Colonic mucosa (tissue), 4 donors: ENCODE results near the gene SAP30BP. TPM values are rescaled to one million over a fixed set of nuclear protein-coding genes. Genes with fewer than 3 reads are reported as not detected.

ENCODE experiments used
- DNase-seq: peaks from one replicate; pipeline ENCODE4 v3.0.0-alpha.2; 2020
- H3K27ac ChIP-seq: fragments of 200-600 bp; one replicate; pipeline ENCODE4 v1.8.0; 2021
- H3K27me3 ChIP-seq: fragments of 200-600 bp; one replicate; pipeline ENCODE4 v1.8.0; 2021
- H3K36me3 ChIP-seq: fragments of 200-600 bp; one replicate; pipeline ENCODE4 v1.8.0; 2021
- H3K4me1 ChIP-seq: fragments of 200-600 bp; one replicate; pipeline ENCODE4 v1.8.0; 2021; ENCODE audit warnings: mild to moderate bottlenecking
- H3K4me3 ChIP-seq: fragments of 200-600 bp; one replicate; pipeline ENCODE4 v1.8.0; 2021
- H3K9ac ChIP-seq, 2 donors: one replicate each; pipeline ENCODE4 v1.7.0; 2013; ENCODE audit warnings: control low read depth in 2 of 2, low read depth in 2 of 2, low read length in 2 of 2
- H3K9me3 ChIP-seq: fragments of 200-600 bp; one replicate; pipeline ENCODE4 v1.8.0; 2021
- CTCF ChIP-seq: fragments of 200-600 bp; IDR thresholded peaks from one replicate; pipeline ENCODE4 v1.8.0; 2022; ENCODE audit warnings: antibody characterized with exemption, mild to moderate bottlenecking
- intact Hi-C: fragments of 100-400 bp; cut with DNase I; formaldehyde crosslinking; loops from one replicate; pipeline ENCODE4 v1.14.1; 2022
- total RNA-seq, 2 donors: library from RNA; stranded (reverse); fragmentation: NEBNext Ultra II Directional in 1 of 2; extraction: Animal tissue kit (Norgen Biotek cat#: 25700) in 1 of 2; gene quantifications; one replicate each; pipeline ENCODE4 v1.2.1, GENCODE V29; 2021
- donor health status: healthy.
- donor health status: DM: no; HTN: no; CAD: no.
- donor health status: DM: no; HTN: no; CAD: no.

The SAP30BP gene
- total RNA-seq, 2 donors from 2014 or later = 68.0 to 68.1 TPM

DNA sequence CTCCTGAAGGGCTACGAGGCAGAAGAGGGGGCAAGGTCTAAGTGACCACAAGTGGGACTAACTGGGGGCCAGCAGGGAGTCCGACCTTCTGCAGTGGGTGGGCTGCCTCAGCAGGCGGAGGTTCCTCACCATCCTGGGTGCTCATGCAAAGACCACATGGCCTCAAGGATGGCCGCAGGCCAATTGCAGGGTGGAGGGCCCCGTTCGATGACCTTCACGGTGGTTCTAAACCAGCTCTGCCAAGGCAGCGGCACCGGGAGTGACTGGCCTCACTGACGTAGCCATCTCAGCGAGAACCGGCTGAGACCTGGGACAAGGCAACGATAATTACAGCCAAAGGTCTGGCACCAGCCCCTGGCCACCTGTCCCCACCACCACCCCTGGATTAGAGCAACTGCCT, 28.2 kb upstream of the SAP30BP start:
- no peak overlapping the region for H3K27ac ChIP-seq
- H3K4me1 ChIP-seq = peaks cover 15% of the 10 kb centered on the region
- no peaks in the 10 kb centered on the region for H3K9me3 ChIP-seq
- intact Hi-C loops = no loop called here
- no peak overlapping the region for H3K4me3 ChIP-seq
- no peak overlapping the region for H3K9ac ChIP-seq
- TF ChIP-seq CTCF = no peak
- H3K27me3 ChIP-seq = no peaks in the 10 kb centered on the region
- H3K36me3 ChIP-seq = no peaks in the 10 kb centered on the region
- DNase-seq = no peak

- no peak for DNase-seq
- Histone ChIP-seq H3K4me3 (no peak overlapping the region), H3K4me1 (peaks cover 10% of the 10 kb centered on the region)
Observed at GRCh38 chr17:75639327-75639726, 27.8 kb upstream of the SAP30BP start.

GRCh38 chr17:75639771-75640555, 27.2 kb upstream of the SAP30BP start:
- Histone ChIP-seq H3K9me3 (no peaks in the 10 kb centered on the region), H3K27ac (no peak overlapping the region), H3K4me3 (no peak overlapping the region), H3K36me3 (no peaks in the 10 kb centered on the region), H3K27me3 (no peaks in the 10 kb centered on the region), H3K4me1 (peaks cover 9% of the 10 kb centered on the region), H3K9ac (peak overlapping the region in 1 of 2 donors; percentile 8)
- peak; percentile 82 for DNase-seq
- intact Hi-C loops = no loop called here
- TF ChIP-seq CTCF = peak; percentile 30

More at GRCh38 chr17:75639327-75639726, 27.8 kb upstream of the SAP30BP start:
- peak overlapping the region in 1 of 2 donors; percentile 8 for H3K9ac ChIP-seq
- H3K27ac ChIP-seq = no peak overlapping the region
- no peak for TF ChIP-seq CTCF
- H3K27me3 ChIP-seq = no peaks in the 10 kb centered on the region
- no peaks in the 10 kb centered on the region for H3K36me3 ChIP-seq
- no peaks in the 10 kb centered on the region for H3K9me3 ChIP-seq
- intact Hi-C loops = no loop called here

GRCh38 chr17:75640556-75641119, 26.5 kb upstream of the SAP30BP start:
- no peak for DNase-seq
- H3K27me3 ChIP-seq = no peaks in the 10 kb centered on the region
- no peaks in the 10 kb centered on the region for H3K36me3 ChIP-seq
- H3K9me3 ChIP-seq = no peaks in the 10 kb centered on the region
- TF ChIP-seq CTCF = no peak
- peak overlapping the region in 1 of 2 donors; percentile 8 for H3K9ac ChIP-seq
- H3K4me3 ChIP-seq = no peak overlapping the region
- no peak overlapping the region for H3K27ac ChIP-seq
- intact Hi-C loops = no loop called here
- peaks cover 9% of the 10 kb centered on the region for H3K4me1 ChIP-seq

DNA sequence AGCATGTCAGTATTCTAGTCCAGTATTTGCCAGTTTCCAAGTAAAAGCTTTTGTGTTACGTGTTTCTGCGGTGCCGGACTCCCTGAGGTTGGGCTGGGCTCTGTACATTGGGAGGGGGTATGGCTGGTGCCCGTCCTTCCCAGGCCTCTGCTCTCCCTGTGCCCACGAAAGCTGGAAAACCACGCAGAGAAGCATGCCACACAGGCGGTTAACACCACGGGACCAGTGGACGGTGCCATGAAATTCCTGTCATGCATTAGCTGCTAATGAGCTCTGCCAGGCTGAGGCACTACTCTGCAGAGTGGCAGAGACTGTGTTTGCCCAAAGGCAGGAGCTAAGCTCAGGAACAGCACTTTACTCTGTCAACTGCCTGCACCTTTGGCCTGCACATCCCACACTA, 25.8 kb upstream of the SAP30BP start:
- Histone ChIP-seq H3K4me1 (peaks cover 9% of the 10 kb centered on the region), H3K4me3 (no peak overlapping the region), H3K9ac (no peak overlapping the region), H3K27me3 (no peaks in the 10 kb centered on the region), H3K27ac (no peak overlapping the region), H3K9me3 (no peaks in the 10 kb centered on the region), H3K36me3 (no peaks in the 10 kb centered on the region)
- no peak for DNase-seq
- intact Hi-C loops = no loop called here
- no peak for TF ChIP-seq CTCF
